A549 (cell line): ENCODE data around the gene TMC5.

Source experiments
- BHLHE40 ChIP-seq: IDR thresholded peaks from 2 replicates; pipeline ENCODE4 v1.6.1; 2012; ENCODE audit warnings: low read depth, low read length, inconsistent platforms
- CTCF ChIP-seq: fragments of >200 bp; sonication (Bioruptor Twin); formaldehyde crosslinking; IDR thresholded peaks from 3 replicates; pipeline ENCODE4 v1.5.1; 2016
- FOSL2 ChIP-seq, 2 experiments: fragments of 450-650 bp in 1 of 2; fragments of >200 bp in 1 of 2; sonication (Bioruptor Twin) in 1 of 2; formaldehyde crosslinking; IDR thresholded peaks; 2 replicates each; pipeline versions ENCODE4 v1.5.0 to v1.6.1; 2016 to 2020; ENCODE audit warnings: mild to moderate bottlenecking in 1 of 2, moderate library complexity in 1 of 2
- FOXS1 ChIP-seq: fragments of 250-450 bp; sonication (Bioruptor Pico); IDR thresholded peaks from 2 replicates; pipeline ENCODE4 v1.5.0; 2020; ENCODE audit warnings: mild to moderate bottlenecking, moderate library complexity
- MYC ChIP-seq: IDR thresholded peaks from 2 replicates; pipeline ENCODE4 v1.6.1; 2012; ENCODE audit warnings: mild to moderate bottlenecking, inconsistent platforms, low read length, improper control_type of control experiment, borderline replicate concordance
- PHF8 ChIP-seq: fragments of 200-600 bp; sonication (generic); IDR thresholded peaks from 2 replicates; pipeline ENCODE4 v1.6.1; 2016; ENCODE audit warnings: low read depth, mild to moderate bottlenecking, antibody characterized with exemption, moderate library complexity, borderline replicate concordance
- POLR2A ChIP-seq: IDR thresholded peaks from 2 replicates; pipeline ENCODE4 v1.6.1; 2012; ENCODE audit warnings: mild to moderate bottlenecking, low read length
- RCOR1 ChIP-seq: fragments of 150-350 bp; IDR thresholded peaks from 2 replicates; pipeline ENCODE4 v1.6.1; 2014; ENCODE audit warnings: antibody characterized with exemption, low read length, low read depth
- RNF2 ChIP-seq: fragments of 200-600 bp; sonication (generic); IDR thresholded peaks from 2 replicates; pipeline ENCODE4 v1.6.1; 2016; ENCODE audit warnings: low read depth, mild to moderate bottlenecking, antibody characterized with exemption, moderate library complexity, borderline replicate concordance
- USF2 ChIP-seq: fragments of 450-650 bp; IDR thresholded peaks from 2 replicates; pipeline ENCODE4 v1.6.1; 2014; ENCODE audit warnings: antibody characterized with exemption

GRCh38 chr16:19520861-19521331, 103.2 kb downstream of the TMC5 start:
- TF ChIP-seq MYC (no peak), CTCF (no peak), PHF8 (no peak), POLR2A (no peak), FOXS1 (CRISPR knock-in tag) (no peak), RCOR1 (no peak), USF2 (no peak), BHLHE40 (no peak), FOSL2 (IDR thresholded peaks at IDR 0.05) (no peak), FOSL2 (CRISPR knock-in tag; IDR thresholded peaks at IDR 0.05) (no peak), RNF2 (no peak)
